Esophagus muscularis mucosa (tissue), 4 donors: ENCODE results near the gene PEX11A.

ENCODE experiments used
- CTCF ChIP-seq, 3 experiments: fragments of 200-600 bp in 2 of 3; fragments of 450-650 bp in 1 of 3; sonication (generic) in 2 of 3; IDR thresholded peaks; one replicate each; pipeline ENCODE4 v1.5.1; 2017 to 2019; ENCODE audit warnings: antibody characterized with exemption in 3 of 3, mild to moderate bottlenecking in 2 of 3, moderate library complexity in 1 of 3
- EP300 ChIP-seq: sonication (generic); formaldehyde crosslinking; IDR thresholded peaks from one replicate; pipeline ENCODE4 v1.6.1; 2017; ENCODE audit warnings: antibody characterized with exemption
- POLR2AphosphoS5 ChIP-seq, 2 donors: sonication (generic); formaldehyde crosslinking; IDR thresholded peaks; one replicate each; pipeline ENCODE4 v1.6.1; 2017; ENCODE audit warnings: antibody characterized with exemption in 2 of 2

GRCh38 chr15:89674526-89674925, 16.0 kb downstream of the PEX11A start:
- no peak for TF ChIP-seq POLR2AphosphoS5 (IDR thresholded peaks at IDR 0.05)
- no peak for TF ChIP-seq CTCF (IDR thresholded peaks at IDR 0.05)
- no peak for TF ChIP-seq EP300
